ENCODE results near the gene ATXN2. TPM values are rescaled to one million over a fixed set of nuclear protein-coding genes. Genes with fewer than 3 reads are reported as not detected.

The ATXN2 gene
- total RNA-seq, 1 experiment from 2014 or later = 17.2 TPM

GRCh38 chr12:111635524-111635923, 36.4 kb upstream of the ATXN2 start:
- TF ChIP-seq, protein P1, sequence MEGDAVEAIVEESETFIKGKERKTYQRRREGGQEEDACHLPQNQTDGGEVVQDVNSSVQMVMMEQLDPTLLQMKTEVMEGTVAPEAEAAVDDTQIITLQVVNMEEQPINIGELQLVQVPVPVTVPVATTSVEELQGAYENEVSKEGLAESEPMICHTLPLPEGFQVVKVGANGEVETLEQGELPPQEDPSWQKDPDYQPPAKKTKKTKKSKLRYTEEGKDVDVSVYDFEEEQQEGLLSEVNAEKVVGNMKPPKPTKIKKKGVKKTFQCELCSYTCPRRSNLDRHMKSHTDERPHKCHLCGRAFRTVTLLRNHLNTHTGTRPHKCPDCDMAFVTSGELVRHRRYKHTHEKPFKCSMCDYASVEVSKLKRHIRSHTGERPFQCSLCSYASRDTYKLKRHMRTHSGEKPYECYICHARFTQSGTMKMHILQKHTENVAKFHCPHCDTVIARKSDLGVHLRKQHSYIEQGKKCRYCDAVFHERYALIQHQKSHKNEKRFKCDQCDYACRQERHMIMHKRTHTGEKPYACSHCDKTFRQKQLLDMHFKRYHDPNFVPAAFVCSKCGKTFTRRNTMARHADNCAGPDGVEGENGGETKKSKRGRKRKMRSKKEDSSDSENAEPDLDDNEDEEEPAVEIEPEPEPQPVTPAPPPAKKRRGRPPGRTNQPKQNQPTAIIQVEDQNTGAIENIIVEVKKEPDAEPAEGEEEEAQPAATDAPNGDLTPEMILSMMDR (conservative IDR thresholded peaks at IDR 0.05; ENCODE audit: low read depth, low read length) = no peak
- TF ChIP-seq EZH2 (IDR thresholded peaks at IDR 0.05; ENCODE audit: low read length, unreplicated experiment) = no peak
- no peak for TF ChIP-seq EZH2phosphoT487 (IDR thresholded peaks at IDR 0.05; ENCODE audit: borderline replicate concordance, low read length)
- no peaks in the 10 kb centered on the region for H3K27me3 ChIP-seq (ENCODE audit: low read length)
- POLR2A ChIA-PET (ENCODE audit: unreplicated experiment) = interaction anchor here (0.6 kb wide), 1 partner anchor 184 kb away, joined by 3 read pairs; no protein-coding TSS in a partner anchor
- H2AFZ ChIP-seq (ENCODE audit: low read length) = no peak overlapping the region
- H3K36me3 ChIP-seq (ENCODE audit: low read depth, low read length) = peaks cover 3% of the 10 kb centered on the region; the same call in 1 of the 2 replicates
- H3K79me2 ChIP-seq (ENCODE audit: low read length) = no peaks in the 10 kb centered on the region
- ATAC-seq = no peak
- no peaks in the 10 kb centered on the region for H3F3A ChIP-seq (ENCODE audit: low read length, unreplicated experiment)
- no peaks in the 10 kb centered on the region for H3K9me2 ChIP-seq (replicated peaks; ENCODE audit: low read length)
- H3K27ac ChIP-seq (ENCODE audit: low read length) = no peak overlapping the region
- H3K4me3 ChIP-seq (ENCODE audit: low read length) = no peak overlapping the region
- no peaks in the 10 kb centered on the region for H3K9me3 ChIP-seq (ENCODE audit: low read length)
- no TSS peak for BruUV-seq (replicated peaks)
- DNase-seq = no peak
- no peaks in the 10 kb centered on the region for H4K20me1 ChIP-seq (ENCODE audit: low read length)
- intact Hi-C loops (cut with micrococcal nuclease) = no loop called here
- H3K9ac ChIP-seq (ENCODE audit: low read length) = no peak overlapping the region
- CTCF ChIA-PET = no interaction called here
- H3K4me1 ChIP-seq (ENCODE audit: insufficient read depth, low read length) = no peaks in the 10 kb centered on the region
- no peak overlapping the region for H3K4me2 ChIP-seq (ENCODE audit: low read length)

- no peaks in the 10 kb centered on the region for H3K27me3 ChIP-seq (ENCODE audit: low read length)
- ATAC-seq (no peak), DNase-seq (no peak)
- H3K9me3 ChIP-seq (ENCODE audit: low read length) = no peaks in the 10 kb centered on the region
- POLR2A ChIA-PET (ENCODE audit: unreplicated experiment) = no interaction called here
- no peaks in the 10 kb centered on the region for H4K20me1 ChIP-seq (ENCODE audit: low read length)
- no peak overlapping the region for H2AFZ ChIP-seq (ENCODE audit: low read length)
- TF ChIP-seq EZH2phosphoT487 (IDR thresholded peaks at IDR 0.05; ENCODE audit: borderline replicate concordance, low read length) = no peak
- TF ChIP-seq, protein P1 (conservative IDR thresholded peaks at IDR 0.05; ENCODE audit: low read depth, low read length) = no peak
- no peak for TF ChIP-seq EZH2 (IDR thresholded peaks at IDR 0.05; ENCODE audit: low read length, unreplicated experiment)
- CTCF ChIA-PET = no interaction called here
- BruUV-seq (replicated peaks) = no TSS peak
- no peak overlapping the region for H3K4me3 ChIP-seq (ENCODE audit: low read length)
- H3F3A ChIP-seq (ENCODE audit: low read length, unreplicated experiment) = no peaks in the 10 kb centered on the region
- intact Hi-C loops (cut with micrococcal nuclease) = no loop called here
- H3K36me3 ChIP-seq (ENCODE audit: low read depth, low read length) = no peaks in the 10 kb centered on the region
- no peak overlapping the region for H3K27ac ChIP-seq (ENCODE audit: low read length)
- H3K9ac ChIP-seq (ENCODE audit: low read length) = no peak overlapping the region
- H3K9me2 ChIP-seq (replicated peaks; ENCODE audit: low read length) = no peaks in the 10 kb centered on the region
- H3K79me2 ChIP-seq (ENCODE audit: low read length) = no peaks in the 10 kb centered on the region
- no peak overlapping the region for H3K4me2 ChIP-seq (ENCODE audit: low read length)
- H3K4me1 ChIP-seq (ENCODE audit: insufficient read depth, low read length) = peaks cover 18% of the 10 kb centered on the region
Observed at GRCh38 chr12:111628505-111629260, 29.6 kb upstream of the ATXN2 start.

DNA sequence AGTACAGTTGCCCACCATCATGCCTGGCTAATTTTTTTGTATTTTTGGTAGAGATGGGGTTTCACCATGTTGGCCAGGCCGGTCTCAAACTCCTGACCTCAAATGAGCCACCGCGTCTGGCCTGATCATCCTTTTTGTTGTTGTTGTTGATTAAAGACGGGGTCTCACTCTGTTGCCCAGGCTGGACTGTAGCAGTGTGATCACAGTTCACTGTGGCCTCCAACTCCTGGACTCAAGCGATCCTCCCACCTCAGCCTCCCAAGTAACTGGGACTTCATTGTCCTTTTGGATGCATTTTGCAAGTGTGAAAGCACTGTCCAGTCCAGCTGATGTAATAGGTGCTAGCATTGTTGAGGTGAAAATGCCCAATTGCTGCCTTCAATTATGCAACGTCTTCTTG, 27.1 kb upstream of the ATXN2 start:
- no peak for DNase-seq
- CTCF ChIA-PET = no interaction called here

More for the DNA sequence above, 27.1 kb upstream of the ATXN2 start:
- Histone ChIP-seq H3K79me2 (ENCODE audit: low read length) (no peaks in the 10 kb centered on the region), H3K4me2 (ENCODE audit: low read length) (no peak overlapping the region), H3K4me1 (ENCODE audit: insufficient read depth, low read length) (peaks cover 18% of the 10 kb centered on the region), H3K9me2 (replicated peaks; ENCODE audit: low read length) (no peaks in the 10 kb centered on the region), H3K9ac (ENCODE audit: low read length) (no peak overlapping the region), H4K20me1 (ENCODE audit: low read length) (no peaks in the 10 kb centered on the region), H3K27me3 (ENCODE audit: low read length) (no peaks in the 10 kb centered on the region), H3K27ac (ENCODE audit: low read length) (no peak overlapping the region), H3K9me3 (ENCODE audit: low read length) (no peaks in the 10 kb centered on the region), H2AFZ (ENCODE audit: low read length) (no peak overlapping the region), H3F3A (ENCODE audit: low read length, unreplicated experiment) (no peaks in the 10 kb centered on the region), H3K36me3 (ENCODE audit: low read depth, low read length) (no peaks in the 10 kb centered on the region), H3K4me3 (ENCODE audit: low read length) (no peak overlapping the region)
- intact Hi-C loops (cut with micrococcal nuclease) = no loop called here
- ATAC-seq = no peak
- no TSS peak for BruUV-seq (replicated peaks)
- POLR2A ChIA-PET (ENCODE audit: unreplicated experiment) = no interaction called here
- no peak for TF ChIP-seq EZH2phosphoT487 (IDR thresholded peaks at IDR 0.05; ENCODE audit: borderline replicate concordance, low read length)
- TF ChIP-seq EZH2 (IDR thresholded peaks at IDR 0.05; ENCODE audit: low read length, unreplicated experiment) = no peak
- TF ChIP-seq, protein P1 (conservative IDR thresholded peaks at IDR 0.05; ENCODE audit: low read depth, low read length) = no peak
